HL-60 (cell line): ENCODE results near the gene LINGO1.

Source experiments
- DNase-seq, 2 experiments: peaks; one replicate each; pipeline ENCODE4 v3.0.0-alpha.2; 2010 to 2020; ENCODE audit warnings: low read depth in 1 of 2, low spot score in 1 of 2
- H3K27ac ChIP-seq: fragments of 250-450 bp; sonication (Bioruptor Pico); replicated peaks from 2 replicates; pipeline ENCODE4 v1.5.1; 2020; ENCODE audit warnings: mild to moderate bottlenecking, moderate library complexity
- H3K27me3 ChIP-seq: fragments of 250-450 bp; sonication (Bioruptor Pico); 2 replicates; pipeline ENCODE4 v1.5.1; 2021; ENCODE audit warnings: mild to moderate bottlenecking, moderate library complexity; ENCODE audit not compliant: insufficient read depth, poor library complexity, severe bottlenecking
- H3K4me3 ChIP-seq: replicated peaks from 2 replicates; pipeline ENCODE4 v1.5.1; 2011; ENCODE audit warnings: mild to moderate bottlenecking, control low read depth, low read length; ENCODE audit not compliant: insufficient read depth
- CTCF ChIP-seq: IDR thresholded peaks from one replicate; pipeline ENCODE4 v1.5.1; 2011; ENCODE audit warnings: low read length, control low read depth, inconsistent platforms; ENCODE audit not compliant: insufficient read depth
- GABPA ChIP-seq: IDR thresholded peaks from 2 replicates; pipeline ENCODE4 v1.6.1; 2012; ENCODE audit warnings: low read depth
- POLR2AphosphoS5 ChIP-seq: IDR thresholded peaks from 2 replicates; pipeline ENCODE4 v1.6.1; 2012; ENCODE audit warnings: low read depth
- REST ChIP-seq: IDR thresholded peaks from 2 replicates; pipeline ENCODE4 v1.6.1; 2012; ENCODE audit warnings: low read depth; ENCODE audit not compliant: insufficient replicate concordance
- SPI1 ChIP-seq: IDR thresholded peaks from 2 replicates; pipeline ENCODE4 v1.6.1; 2012; ENCODE audit warnings: low read depth, mild to moderate bottlenecking, borderline replicate concordance

Gene LINGO1

GRCh38 chr15:77617476-77618230 is 15.1 kb downstream of the LINGO1 start:
- TF ChIP-seq SPI1 (no peak), CTCF (peak; percentile 39), POLR2AphosphoS5 (no peak)
- Histone ChIP-seq H3K4me3 (no peak overlapping the region), H3K27me3 (peaks cover 2% of the 10 kb centered on the region), H3K27ac (no peak overlapping the region)
- DNase-seq = peak in 1 of 2 experiments; percentile 38

- H3K27ac ChIP-seq = no peak overlapping the region
- H3K4me3 ChIP-seq = no peak overlapping the region
- no peak for DNase-seq
- TF ChIP-seq REST = no peak
- no peak for TF ChIP-seq SPI1
- TF ChIP-seq GABPA = no peak
- no peak for TF ChIP-seq POLR2AphosphoS5
- TF ChIP-seq CTCF = no peak
- H3K27me3 ChIP-seq = peaks cover 2% of the 10 kb centered on the region
These were observed 16.6 kb downstream of the LINGO1 start for GRCh38 chr15:77616072-77616471.

GRCh38 chr15:77615472-77615871 is 17.2 kb downstream of the LINGO1 start:
- Histone ChIP-seq H3K27ac (no peak overlapping the region), H3K27me3 (peaks cover 2% of the 10 kb centered on the region), H3K4me3 (no peak overlapping the region)
- TF ChIP-seq SPI1 = no peak
- no peak for TF ChIP-seq REST
- TF ChIP-seq POLR2AphosphoS5 = no peak
- no peak for TF ChIP-seq GABPA
- DNase-seq = no peak

- H3K27ac ChIP-seq = no peak overlapping the region
- no peaks in the 10 kb centered on the region for H3K27me3 ChIP-seq
- no peak overlapping the region for H3K4me3 ChIP-seq
- TF ChIP-seq SPI1 (no peak), CTCF (no peak), REST (no peak), POLR2AphosphoS5 (no peak), GABPA (no peak)
- DNase-seq = no peak
These were observed 18.4 kb downstream of the LINGO1 start for GRCh38 chr15:77614251-77614806.
